Esophagus squamous epithelium (tissue), 5 donors: Measurements from ENCODE around the gene TSPAN14. TPM values are rescaled to one million over a fixed set of nuclear protein-coding genes. Genes with fewer than 3 reads are reported as not detected.

Experiments
- DNase-seq: peaks from one replicate; lab custom pipeline; 2025; lab: John Stamatoyannopoulos, UW
- H3K27ac ChIP-seq, 4 donors: fragments of 200-600 bp; sonication (generic); one replicate each; pipeline ENCODE4 v1.5.1; 2016 to 2019; ENCODE audit warnings: mild to moderate bottlenecking in 1 of 4
- H3K27me3 ChIP-seq, 4 donors: fragments of 200-600 bp; sonication (generic); 1 replicate in 3 of 4; 2 replicates in 1 of 4; pipeline versions ENCODE4 v1.5.1 to v1.6.0; 2017 to 2021; ENCODE audit warnings: antibody characterized with exemption in 1 of 4
- H3K36me3 ChIP-seq, 3 donors: fragments of 200-600 bp; sonication (generic); one replicate each; pipeline ENCODE4 v1.5.1; 2016 to 2019
- H3K4me1 ChIP-seq, 3 donors: fragments of 200-600 bp; sonication (generic); one replicate each; pipeline ENCODE4 v1.5.1; 2017 to 2019
- H3K4me3 ChIP-seq, 4 donors: fragments of 200-600 bp; sonication (generic); 1 replicate in 3 of 4; 2 replicates in 1 of 4; pipeline ENCODE4 v1.5.1; 2016 to 2019; ENCODE audit warnings: mild to moderate bottlenecking in 2 of 4, moderate library complexity in 1 of 4
- H3K9me3 ChIP-seq, 3 donors: fragments of 200-600 bp; sonication (generic); one replicate each; pipeline ENCODE4 v1.5.1; 2016 to 2019
- POLR2A ChIP-seq, 4 donors: fragments of 450-650 bp; IDR thresholded peaks; one replicate each; pipeline ENCODE4 v1.6.1; 2017; ENCODE audit warnings: antibody characterized with exemption in 4 of 4, mild to moderate bottlenecking in 4 of 4, moderate library complexity in 3 of 4
- WGBS, 2 donors: methylation state at CpG; one replicate each; pipeline ENCODE4 v1.1.5; 2018; 5-methylcytosine and 5-hydroxymethylcytosine counted together
- intact Hi-C: fragments of 100-400 bp; cut with DNase I; formaldehyde crosslinking; loops from one replicate; pipeline ENCODE4 v1.15.0; 2022
- total RNA-seq, 4 donors: library from RNA; depleted of rRNA; stranded (reverse); fragments of >200 nt; gene quantifications; one replicate each; pipeline ENCODE4 v1.1.0, GENCODE V29; 2016
- TF ChIP-seq, protein P1 (sequence below), 6 experiments: fragments of 450-650 bp in 4 of 6; fragments of 200-600 bp in 2 of 6; sonication (generic) in 2 of 6; IDR thresholded peaks; one replicate each; pipeline ENCODE4 v1.5.1; 2016 to 2019; ENCODE audit warnings: antibody characterized with exemption in 6 of 6, mild to moderate bottlenecking in 4 of 6, moderate library complexity in 4 of 6
- donor health status: DM: yes; HTN: yes; CAD: no.

The TSPAN14 gene
- total RNA-seq, 4 donors from 2014 or later, result 66.4 to 118 (median 89.8) TPM

DNA sequence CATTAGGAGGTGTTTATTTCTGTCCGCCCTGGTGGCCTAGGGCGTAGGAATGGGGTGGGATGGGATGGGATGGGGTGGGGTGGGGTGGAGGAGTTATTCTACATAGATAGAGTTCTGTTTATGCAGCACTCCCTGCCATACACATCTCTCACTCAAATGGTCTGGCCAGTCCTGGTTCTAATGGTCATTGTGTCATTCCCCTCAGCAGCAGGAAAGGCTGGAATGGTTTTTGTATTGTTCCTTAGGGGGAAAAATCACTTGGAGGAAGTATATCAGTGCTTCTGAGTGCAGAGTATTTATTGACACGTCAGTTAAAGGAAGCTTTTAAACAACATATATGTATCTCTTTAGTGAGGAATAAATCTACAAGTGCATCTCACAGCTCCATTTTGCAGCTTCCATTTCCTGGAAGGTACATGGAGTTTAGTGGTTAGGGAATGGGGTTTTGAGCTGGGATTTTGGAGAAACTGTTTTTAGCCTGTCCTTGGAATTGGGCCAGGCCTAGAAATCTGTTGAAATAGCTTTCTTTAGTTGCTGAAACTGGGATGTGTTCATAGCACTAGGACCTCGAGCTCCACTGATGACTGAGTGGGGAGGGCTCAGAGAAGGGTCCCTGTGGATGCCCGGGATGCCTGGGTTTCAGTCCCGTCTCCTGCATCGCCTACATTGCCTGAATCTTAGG is 8.3 kb downstream of the TSPAN14 start:
- Histone ChIP-seq H3K27ac (peak overlapping the region; percentile 92 to 100 (median 98)), H3K4me3 (peak overlapping the region in 3 of 4 donors; percentile 12 to 100 (median 38)), H3K4me1 (peaks cover 100% of the 10 kb centered on the region in 3 donors), H3K9me3 (no peaks in the 10 kb centered on the region), H3K36me3 (peaks cover 0 to 3% (median 0%) of the 10 kb centered on the region in 3 donors), H3K27me3 (no peaks in the 10 kb centered on the region)
- intact Hi-C loops, result no loop called here
- TF ChIP-seq, protein P1, sequence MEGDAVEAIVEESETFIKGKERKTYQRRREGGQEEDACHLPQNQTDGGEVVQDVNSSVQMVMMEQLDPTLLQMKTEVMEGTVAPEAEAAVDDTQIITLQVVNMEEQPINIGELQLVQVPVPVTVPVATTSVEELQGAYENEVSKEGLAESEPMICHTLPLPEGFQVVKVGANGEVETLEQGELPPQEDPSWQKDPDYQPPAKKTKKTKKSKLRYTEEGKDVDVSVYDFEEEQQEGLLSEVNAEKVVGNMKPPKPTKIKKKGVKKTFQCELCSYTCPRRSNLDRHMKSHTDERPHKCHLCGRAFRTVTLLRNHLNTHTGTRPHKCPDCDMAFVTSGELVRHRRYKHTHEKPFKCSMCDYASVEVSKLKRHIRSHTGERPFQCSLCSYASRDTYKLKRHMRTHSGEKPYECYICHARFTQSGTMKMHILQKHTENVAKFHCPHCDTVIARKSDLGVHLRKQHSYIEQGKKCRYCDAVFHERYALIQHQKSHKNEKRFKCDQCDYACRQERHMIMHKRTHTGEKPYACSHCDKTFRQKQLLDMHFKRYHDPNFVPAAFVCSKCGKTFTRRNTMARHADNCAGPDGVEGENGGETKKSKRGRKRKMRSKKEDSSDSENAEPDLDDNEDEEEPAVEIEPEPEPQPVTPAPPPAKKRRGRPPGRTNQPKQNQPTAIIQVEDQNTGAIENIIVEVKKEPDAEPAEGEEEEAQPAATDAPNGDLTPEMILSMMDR (IDR thresholded peaks at IDR 0.05), result no peak
- TF ChIP-seq POLR2A (IDR thresholded peaks at IDR 0.05), result no peak
- DNase-seq, result no peak
- WGBS, 2 donors, result 38 to 40% methylated on average over 5 to 6 of the region's 7 CpGs

DNA sequence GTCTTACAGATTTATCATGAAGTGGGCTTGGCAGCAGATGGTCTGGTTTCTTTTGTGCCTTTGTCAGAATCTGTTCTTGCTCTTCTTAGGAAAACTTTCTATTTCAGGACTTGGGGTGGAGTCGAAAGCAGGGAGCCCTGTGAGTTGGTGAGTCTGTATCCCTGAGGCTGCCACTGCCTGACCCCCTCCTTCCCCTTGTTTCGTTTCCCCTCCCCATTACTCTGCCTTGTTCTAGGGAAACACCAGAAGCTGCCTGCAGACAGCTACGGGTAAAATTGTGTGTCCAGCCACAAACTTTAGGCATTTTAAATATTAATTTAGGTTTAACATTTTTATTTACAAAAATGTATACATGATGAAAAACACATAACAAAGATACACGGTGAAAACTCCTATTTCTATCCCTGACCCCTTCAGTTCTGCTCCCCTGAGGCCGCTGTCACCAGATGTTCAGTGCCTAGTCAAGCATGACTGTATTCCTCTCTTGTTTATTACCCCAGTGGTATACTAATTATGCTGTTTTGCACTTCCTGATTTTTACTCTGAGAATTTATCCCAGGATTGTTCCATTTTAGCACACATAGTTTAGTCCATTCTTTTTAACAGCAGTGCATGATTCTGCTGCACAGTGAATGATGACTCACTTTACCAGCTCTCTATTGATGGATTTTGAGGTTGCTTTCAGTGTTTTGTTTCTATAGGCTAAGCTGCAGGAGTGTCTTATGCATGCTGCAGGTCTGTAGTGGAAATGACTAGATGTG is 9.1 kb downstream of the TSPAN14 start:
- DNase-seq, result no peak
- no peaks in the 10 kb centered on the region for H3K27me3 ChIP-seq
- H3K4me3 ChIP-seq, result peak overlapping the region in 2 of 4 donors; percentile 38 to 100
- intact Hi-C loops, result no loop called here
- no peaks in the 10 kb centered on the region for H3K36me3 ChIP-seq
- no peaks in the 10 kb centered on the region for H3K9me3 ChIP-seq
- WGBS, 2 donors, result 24 to 26% methylated on average over 4 to 5 of the region's 5 CpGs
- peak overlapping the region; percentile 92 to 100 (median 98) for H3K27ac ChIP-seq
- TF ChIP-seq POLR2A (IDR thresholded peaks at IDR 0.05), result no peak
- H3K4me1 ChIP-seq, result peaks cover 100% of the 10 kb centered on the region in 3 donors

DNA sequence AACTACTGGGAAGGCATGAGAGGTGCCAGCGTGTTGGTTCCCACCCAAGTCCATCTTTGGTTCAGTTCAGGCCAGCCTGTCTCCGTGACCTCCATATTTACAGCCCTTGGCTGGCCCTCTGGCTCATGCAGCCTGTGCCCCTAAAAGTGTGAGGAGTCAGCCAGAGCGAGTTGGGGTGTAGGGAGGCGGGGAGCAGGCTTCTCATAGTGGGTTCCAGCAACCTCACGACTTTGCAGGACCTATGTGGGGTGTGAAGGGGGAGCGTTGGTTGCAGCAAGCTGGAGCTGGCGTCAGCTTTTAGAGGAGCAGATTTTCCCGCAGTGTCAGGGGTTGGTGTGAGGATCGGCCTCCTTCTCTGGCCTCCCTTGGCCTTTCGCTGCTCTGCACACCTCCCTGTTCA is 9.8 kb downstream of the TSPAN14 start:
- TF ChIP-seq POLR2A (IDR thresholded peaks at IDR 0.05), result no peak
- TF ChIP-seq, protein P1 (IDR thresholded peaks at IDR 0.05), result no peak
- intact Hi-C loops, result no loop called here
- Histone ChIP-seq H3K4me1 (peaks cover 99 to 100% (median 100%) of the 10 kb centered on the region in 3 donors), H3K36me3 (peaks cover 0 to 6% (median 0%) of the 10 kb centered on the region in 3 donors), H3K27ac (peak overlapping the region; percentile 92 to 100 (median 98)), H3K9me3 (no peaks in the 10 kb centered on the region), H3K27me3 (no peaks in the 10 kb centered on the region), H3K4me3 (peak overlapping the region in 2 of 4 donors; percentile 34 to 53)
- DNase-seq, result no peak
- 61 to 68% methylated on average over 7 of the region's 10 CpGs for WGBS, 2 donors

DNA sequence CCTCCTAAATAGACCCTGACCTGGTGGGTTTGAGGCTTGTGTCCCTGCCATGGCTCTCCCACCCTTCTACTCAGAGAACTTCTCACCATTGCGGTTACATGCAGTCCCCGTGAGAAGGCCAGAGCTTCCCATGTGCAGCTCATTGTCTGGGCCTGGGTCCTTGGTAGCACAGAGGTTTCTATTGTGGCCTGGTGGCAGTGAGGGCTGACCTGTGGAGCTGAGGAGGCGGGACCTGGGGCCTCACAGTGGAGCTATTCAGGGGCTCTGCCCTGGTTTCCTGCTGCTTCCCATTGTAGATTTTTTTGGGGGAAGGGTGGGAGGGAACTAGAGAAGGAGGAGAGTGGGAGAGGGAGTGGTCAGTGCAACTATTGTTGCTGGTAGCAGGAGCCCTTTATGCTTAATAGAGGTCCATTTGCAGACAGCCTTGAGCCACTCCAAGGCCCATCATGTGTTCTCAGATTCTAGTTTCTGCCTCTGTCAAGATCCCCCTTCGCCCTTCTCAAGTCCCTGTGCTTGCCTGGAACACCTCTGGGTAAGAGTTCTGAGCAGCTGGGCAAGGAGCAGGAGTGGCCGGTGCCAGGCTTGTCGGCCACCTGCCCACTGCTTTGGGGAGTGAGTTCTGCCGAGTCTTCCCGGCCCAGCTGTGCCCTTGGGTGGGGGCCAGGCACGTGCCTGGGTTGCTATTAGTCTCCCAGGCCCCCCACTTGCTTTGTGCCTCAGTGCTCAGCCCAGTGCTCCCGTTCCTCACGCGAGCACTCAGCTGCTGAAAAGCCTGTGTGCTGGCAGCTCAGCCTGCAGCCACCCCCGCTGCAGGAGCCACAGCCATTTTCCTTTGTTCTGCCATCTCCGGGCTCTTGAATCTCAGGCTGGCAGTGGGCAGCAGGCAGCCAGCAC is 10.7 kb downstream of the TSPAN14 start:
- Histone ChIP-seq H3K27me3 (no peaks in the 10 kb centered on the region), H3K9me3 (no peaks in the 10 kb centered on the region), H3K4me3 (peak overlapping the region in 3 of 4 donors; percentile 9 to 53 (median 34)), H3K36me3 (peaks cover under 1 to 16% (median 3%) of the 10 kb centered on the region in 3 donors), H3K4me1 (peaks cover 99 to 100% (median 100%) of the 10 kb centered on the region in 3 donors), H3K27ac (peak overlapping the region; percentile 92 to 100 (median 98))
- intact Hi-C loops, result no loop called here
- DNase-seq, result no peak
- WGBS, 2 donors, result 33% methylated on average over 1 of the region's 14 CpGs; no CpG with 5 or more reads in 1 of the 2 donors
- TF ChIP-seq, protein P1 (IDR thresholded peaks at IDR 0.05), result no peak
- no peak for TF ChIP-seq POLR2A (IDR thresholded peaks at IDR 0.05)

DNA sequence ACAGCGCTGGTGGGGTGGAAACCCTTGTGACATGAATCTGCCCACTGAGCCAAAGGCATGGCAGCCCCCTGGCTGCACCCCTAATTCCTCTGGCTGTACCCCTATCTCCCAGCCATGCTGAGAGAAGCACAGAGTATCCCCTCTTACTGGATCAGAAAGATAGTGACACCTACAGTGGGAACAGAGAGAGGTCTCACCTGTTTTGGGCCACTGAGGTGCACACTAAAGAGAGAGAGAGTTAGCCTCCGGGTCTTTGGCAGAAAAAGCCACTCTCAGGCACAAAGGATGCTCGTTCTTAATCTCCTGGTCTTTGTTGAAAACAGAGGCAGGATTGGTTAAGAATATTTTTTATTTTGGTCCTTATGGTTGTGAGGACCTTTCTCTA is 11.3 kb downstream of the TSPAN14 start:
- DNase-seq, result no peak
- Histone ChIP-seq H3K27me3 (no peaks in the 10 kb centered on the region), H3K36me3 (peaks cover 3 to 22% (median 5%) of the 10 kb centered on the region in 3 donors), H3K9me3 (no peaks in the 10 kb centered on the region), H3K4me3 (peak overlapping the region in 3 of 4 donors; percentile 9 to 53 (median 34)), H3K27ac (peak overlapping the region; percentile 92 to 100 (median 98)), H3K4me1 (peaks cover 98 to 100% (median 100%) of the 10 kb centered on the region in 3 donors)
- no peak for TF ChIP-seq POLR2A (IDR thresholded peaks at IDR 0.05)
- TF ChIP-seq, protein P1 (IDR thresholded peaks at IDR 0.05), result no peak
- 7 to 10% methylated on average over 2 of the region's 3 CpGs for WGBS, 2 donors
- intact Hi-C loops, result no loop called here
